Activated CD4-positive, alpha-beta T cell treated with anti-CD3 and anti-CD28 coated beads, Interleukin-2, amount 10 ng/mL, durations not matched to agents 7 days and 5 days (primary cell): ENCODE results near the gene RGS17. TPM values are rescaled to one million over a fixed set of nuclear protein-coding genes. Genes with fewer than 3 reads are reported as not detected.

Experiments
- CTCF ChIA-PET: fragments of 350-600 bp; sonication (Branson Sonifier 250); formaldehyde crosslinking; loops from one replicate; lab custom pipeline; 2021; ENCODE audit warnings: antibody characterized with exemption; lab: Charles Lee
- POLR2A ChIA-PET: fragments of 350-600 bp; sonication (Branson Sonifier 250); formaldehyde crosslinking; loops from one replicate; lab custom pipeline; 2021; ENCODE audit warnings: antibody characterized with exemption; lab: Charles Lee
- DNase-seq: peaks from one replicate; pipeline ENCODE4 v3.0.0-alpha.2; 2020
- H3K27ac Mint-ChIP-seq: one replicate; pipeline ENCODE4 v1.8.0; 2021; ENCODE audit warnings: mild to moderate bottlenecking, moderate library complexity, mixed read lengths
- H3K27me3 Mint-ChIP-seq: one replicate; pipeline ENCODE4 v1.8.0; 2021; ENCODE audit warnings: mixed read lengths
- H3K36me3 Mint-ChIP-seq: one replicate; pipeline ENCODE4 v1.8.0; 2021; ENCODE audit warnings: low read depth, mixed read lengths
- H3K4me1 Mint-ChIP-seq: one replicate; pipeline ENCODE4 v1.8.0; 2021; ENCODE audit warnings: mixed read lengths
- H3K4me3 Mint-ChIP-seq: one replicate; pipeline ENCODE4 v1.8.0; 2021; ENCODE audit warnings: mild to moderate bottlenecking, moderate library complexity, mixed read lengths
- H3K9me3 Mint-ChIP-seq: one replicate; pipeline ENCODE4 v1.8.0; 2021; ENCODE audit warnings: mixed read lengths
- total RNA-seq, 2 experiments: library from RNA; stranded (reverse); gene quantifications; one replicate each; pipeline ENCODE4 v1.2.3, GENCODE V29; 2021

The RGS17 gene
- total RNA-seq, 2 experiments from 2014 or later: not detected

DNA sequence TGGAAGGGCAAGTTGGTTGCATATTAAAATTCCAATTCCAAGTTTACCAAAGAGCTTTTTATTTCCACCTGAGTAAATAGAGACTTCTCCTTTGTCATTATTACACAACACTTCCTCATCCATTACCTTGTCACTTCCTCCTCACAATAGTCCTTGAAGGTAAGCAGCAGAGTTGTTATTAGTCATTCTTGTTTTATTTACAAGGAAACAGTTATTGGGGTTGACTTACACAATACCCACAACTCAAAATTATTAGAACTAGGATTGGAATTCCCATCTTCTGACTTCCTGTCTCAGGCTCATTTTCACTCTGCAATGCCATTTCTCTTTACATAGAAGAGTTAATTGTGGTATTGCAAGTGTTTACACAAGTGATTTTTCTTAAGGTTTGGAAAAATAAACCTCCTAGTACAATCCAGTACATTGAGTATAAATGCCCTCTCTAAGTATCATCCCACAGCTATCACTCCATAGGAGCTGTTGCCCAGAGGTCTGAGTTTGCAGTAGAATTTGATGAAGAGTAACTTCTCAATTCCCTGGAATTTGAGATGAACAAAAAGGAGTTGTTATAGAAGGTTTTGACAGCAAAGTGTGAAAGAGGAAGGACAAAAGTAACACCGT lies 99.6 kb downstream of the RGS17 start:
- Mint-ChIP-seq H3K27me3 (peaks cover 32% of the 10 kb centered on the region), H3K27ac (no peak overlapping the region), H3K36me3 (no peaks in the 10 kb centered on the region), H3K4me1 (no peaks in the 10 kb centered on the region), H3K9me3 (no peaks in the 10 kb centered on the region), H3K4me3 (no peak overlapping the region)
- ChIA-PET POLR2A (no interaction called here), CTCF (interaction anchor here (0.7 kb wide), 1 partner anchor 622 kb away, joined by 3 read pairs; no protein-coding TSS in a partner anchor)
- DNase-seq: no peak

DNA sequence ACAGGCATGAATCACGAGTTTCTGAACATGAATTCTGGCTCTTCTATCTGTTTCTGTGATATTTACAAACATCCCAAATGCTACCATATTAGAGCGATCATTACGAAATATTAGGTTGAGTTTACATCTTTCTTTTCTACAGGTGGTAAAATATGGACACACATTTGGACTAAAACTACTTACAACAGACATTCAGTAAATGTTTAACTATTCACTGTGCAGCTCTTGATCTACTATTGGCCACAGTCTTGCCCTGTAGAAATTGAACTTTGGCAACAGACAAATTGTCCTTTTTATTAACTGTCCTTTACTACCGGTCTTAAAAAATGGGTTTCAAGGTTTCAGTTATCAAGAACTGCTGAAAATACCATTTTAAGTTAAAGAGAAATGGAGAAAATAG lies 102.1 kb downstream of the RGS17 start:
- Mint-ChIP-seq H3K36me3 (no peaks in the 10 kb centered on the region), H3K4me1 (peaks cover 4% of the 10 kb centered on the region), H3K27me3 (peaks cover 42% of the 10 kb centered on the region), H3K4me3 (no peak overlapping the region), H3K27ac (no peak overlapping the region), H3K9me3 (no peaks in the 10 kb centered on the region)
- ChIA-PET POLR2A (no interaction called here), CTCF (no interaction called here)
- no peak for DNase-seq

- DNase-seq: no peak
- Mint-ChIP-seq H3K36me3 (no peaks in the 10 kb centered on the region), H3K4me1 (peaks cover 4% of the 10 kb centered on the region), H3K27me3 (peaks cover 46% of the 10 kb centered on the region), H3K4me3 (no peak overlapping the region), H3K9me3 (no peaks in the 10 kb centered on the region), H3K27ac (no peak overlapping the region)
- CTCF ChIA-PET: no interaction called here
- POLR2A ChIA-PET: no interaction called here
These were observed 102.8 kb downstream of the RGS17 start for GRCh38 chr6:153028286-153028685.

DNA sequence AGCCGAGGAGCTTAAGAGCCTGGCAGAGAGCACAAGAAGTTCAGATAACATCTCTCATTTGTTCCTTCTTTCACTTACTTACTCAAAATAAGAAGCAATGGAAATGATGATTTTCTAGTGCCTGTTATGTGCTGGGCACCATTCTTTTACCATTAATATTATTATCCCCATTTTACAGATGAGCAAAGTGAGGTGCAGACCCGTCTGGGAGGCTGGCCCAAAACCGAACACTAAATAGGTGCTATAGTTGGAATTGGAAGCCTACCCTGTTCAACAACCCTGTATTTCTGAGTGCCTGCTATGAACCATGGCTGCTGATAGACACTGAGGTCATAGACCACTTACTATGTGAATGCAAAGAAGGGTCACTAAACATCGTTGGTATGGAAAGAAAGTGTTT lies 103.6 kb downstream of the RGS17 start:
- no peaks in the 10 kb centered on the region for H3K36me3 Mint-ChIP-seq
- H3K4me3 Mint-ChIP-seq: no peak overlapping the region
- DNase-seq: no peak
- no peak overlapping the region for H3K27ac Mint-ChIP-seq
- H3K9me3 Mint-ChIP-seq: no peaks in the 10 kb centered on the region
- POLR2A ChIA-PET: no interaction called here
- H3K4me1 Mint-ChIP-seq: peaks cover 4% of the 10 kb centered on the region
- H3K27me3 Mint-ChIP-seq: peaks cover 50% of the 10 kb centered on the region
- CTCF ChIA-PET: interaction anchor here (1.0 kb wide), 1 partner anchor 73 kb away, joined by 3 read pairs; no protein-coding TSS in a partner anchor

DNA sequence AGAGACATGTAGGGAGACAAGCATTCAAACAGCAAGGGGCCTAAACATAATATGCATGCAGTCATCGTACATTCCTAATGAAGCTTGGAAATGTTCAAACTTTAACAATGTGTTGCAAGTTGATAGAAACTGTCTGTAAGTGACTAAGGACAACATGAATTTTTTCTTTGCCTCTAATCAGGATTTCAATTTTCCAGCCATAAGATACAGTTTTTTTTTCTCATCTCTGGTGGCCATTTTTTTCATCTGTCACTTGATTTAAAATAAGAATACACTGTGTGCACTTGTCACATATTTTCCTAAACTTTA lies 106.4 kb downstream of the RGS17 start:
- no peak for DNase-seq
- H3K27me3 Mint-ChIP-seq: peaks cover 35% of the 10 kb centered on the region

GRCh38 chr6:153023977-153024708 lies 106.9 kb downstream of the RGS17 start:
- Mint-ChIP-seq H3K9me3 (no peaks in the 10 kb centered on the region), H3K36me3 (no peaks in the 10 kb centered on the region), H3K4me1 (peaks cover 4% of the 10 kb centered on the region), H3K4me3 (no peak overlapping the region), H3K27ac (no peak overlapping the region), H3K27me3 (peaks cover 35% of the 10 kb centered on the region)
- POLR2A ChIA-PET: no interaction called here
- DNase-seq: peak; percentile 62
- CTCF ChIA-PET: interaction anchor here (1.2 kb wide), 1 partner anchor 45 kb away, joined by 3 read pairs; no protein-coding TSS in a partner anchor

More for the DNA sequence above, 106.4 kb downstream of the RGS17 start:
- no peak overlapping the region for H3K4me3 Mint-ChIP-seq
- H3K9me3 Mint-ChIP-seq: no peaks in the 10 kb centered on the region
- POLR2A ChIA-PET: no interaction called here
- H3K27ac Mint-ChIP-seq: no peak overlapping the region
- peaks cover 4% of the 10 kb centered on the region for H3K4me1 Mint-ChIP-seq
- H3K36me3 Mint-ChIP-seq: no peaks in the 10 kb centered on the region
- CTCF ChIA-PET: no interaction called here

DNA sequence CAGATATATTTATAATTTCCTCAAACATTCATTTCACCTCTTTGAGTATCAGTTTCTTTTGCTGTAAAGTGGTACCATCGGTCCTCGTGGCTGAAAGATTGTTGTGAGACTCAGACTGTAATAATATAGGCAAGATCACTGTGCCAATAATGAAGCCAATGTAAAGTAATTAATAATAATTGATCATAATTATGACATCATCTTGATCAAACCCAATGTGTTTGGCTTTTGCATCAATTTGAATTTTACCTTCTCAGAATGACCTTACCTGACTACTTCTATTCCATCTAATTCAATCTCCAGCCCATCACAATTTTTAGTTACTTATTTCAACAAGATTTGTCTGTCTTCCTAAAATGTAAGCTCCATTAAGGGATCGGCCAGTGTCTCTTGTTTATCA lies 112.7 kb downstream of the RGS17 start:
- peaks cover 28% of the 10 kb centered on the region for H3K27me3 Mint-ChIP-seq
- H3K4me1 Mint-ChIP-seq: no peaks in the 10 kb centered on the region
- H3K27ac Mint-ChIP-seq: no peak overlapping the region
- POLR2A ChIA-PET: no interaction called here
- no peak for DNase-seq
- no peak overlapping the region for H3K4me3 Mint-ChIP-seq
- no peaks in the 10 kb centered on the region for H3K36me3 Mint-ChIP-seq
- no peaks in the 10 kb centered on the region for H3K9me3 Mint-ChIP-seq
- CTCF ChIA-PET: interaction anchor here (1.5 kb wide), 1 partner anchor 10 kb away, joined by 3 read pairs; no protein-coding TSS in a partner anchor

- Mint-ChIP-seq H3K36me3 (no peaks in the 10 kb centered on the region), H3K27ac (no peak overlapping the region), H3K4me3 (no peak overlapping the region), H3K27me3 (peaks cover 31% of the 10 kb centered on the region), H3K4me1 (no peaks in the 10 kb centered on the region), H3K9me3 (no peaks in the 10 kb centered on the region)
- CTCF ChIA-PET: no interaction called here
- POLR2A ChIA-PET: no interaction called here
- DNase-seq: no peak
These were observed 114.2 kb downstream of the RGS17 start for GRCh38 chr6:153016846-153017245.

- H3K27me3 Mint-ChIP-seq: peaks cover 43% of the 10 kb centered on the region
- ChIA-PET CTCF (interaction anchor here (0.7 kb wide), 1 partner anchor 1203 kb away, joined by 4 read pairs; no protein-coding TSS in a partner anchor), POLR2A (no interaction called here)
These were observed 115.9 kb downstream of the RGS17 start for GRCh38 chr6:153015094-153015640.

DNA sequence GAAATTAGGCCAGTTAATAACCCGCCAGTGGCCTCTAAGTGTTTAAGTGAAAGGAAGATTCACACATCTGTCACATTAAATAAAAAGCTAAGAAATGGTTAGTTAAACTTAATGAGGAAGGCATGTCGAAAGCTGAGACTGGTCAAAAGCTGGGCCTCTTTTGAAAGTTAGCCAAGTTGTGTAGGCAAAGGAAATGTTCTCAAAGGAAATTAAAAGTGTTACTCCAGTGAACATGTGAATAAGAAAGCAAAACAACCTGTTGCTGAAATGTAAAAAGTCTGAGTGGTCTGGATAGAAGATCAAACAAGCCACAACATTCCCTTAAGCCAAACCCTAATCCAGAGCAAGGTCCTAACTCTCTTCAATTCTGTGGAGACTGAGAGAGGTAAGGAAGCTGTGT lies 117.6 kb downstream of the RGS17 start:
- H3K27ac Mint-ChIP-seq: no peak overlapping the region

More at GRCh38 chr6:153015094-153015640, 115.9 kb downstream of the RGS17 start:
- no peaks in the 10 kb centered on the region for H3K4me1 Mint-ChIP-seq
- no peaks in the 10 kb centered on the region for H3K36me3 Mint-ChIP-seq
- H3K9me3 Mint-ChIP-seq: no peaks in the 10 kb centered on the region
- H3K27ac Mint-ChIP-seq: no peak overlapping the region
- DNase-seq: no peak
- H3K4me3 Mint-ChIP-seq: no peak overlapping the region

DNA sequence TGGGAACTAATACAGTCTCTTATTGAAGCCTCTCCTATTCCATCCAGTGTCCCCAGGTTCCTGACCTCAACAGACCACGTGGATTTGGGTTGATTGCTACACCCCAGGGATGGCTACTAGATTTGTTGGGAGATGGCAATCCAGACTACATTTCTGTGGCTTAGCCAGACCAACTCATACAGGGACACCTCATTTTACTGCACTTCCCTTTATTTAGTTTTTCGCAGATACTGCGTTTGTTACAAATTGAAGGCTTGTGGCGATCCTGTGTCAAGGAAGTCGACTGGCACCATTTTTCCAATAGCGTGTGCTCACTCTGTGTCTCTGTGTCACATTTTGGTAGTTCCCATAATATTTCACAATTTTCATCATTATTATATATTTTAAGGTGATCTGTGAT lies 118.2 kb downstream of the RGS17 start:
- H3K4me3 Mint-ChIP-seq: no peak overlapping the region
- peaks cover 47% of the 10 kb centered on the region for H3K27me3 Mint-ChIP-seq
- ChIA-PET POLR2A (no interaction called here), CTCF (no interaction called here)
- no peaks in the 10 kb centered on the region for H3K36me3 Mint-ChIP-seq
- H3K4me1 Mint-ChIP-seq: no peaks in the 10 kb centered on the region
- no peak overlapping the region for H3K27ac Mint-ChIP-seq
- H3K9me3 Mint-ChIP-seq: no peaks in the 10 kb centered on the region
- DNase-seq: no peak

More for the DNA sequence above, 117.6 kb downstream of the RGS17 start:
- Mint-ChIP-seq H3K9me3 (no peaks in the 10 kb centered on the region), H3K4me3 (no peak overlapping the region), H3K4me1 (no peaks in the 10 kb centered on the region), H3K36me3 (no peaks in the 10 kb centered on the region), H3K27me3 (peaks cover 47% of the 10 kb centered on the region)
- no peak for DNase-seq
- POLR2A ChIA-PET: no interaction called here
- CTCF ChIA-PET: no interaction called here

DNA sequence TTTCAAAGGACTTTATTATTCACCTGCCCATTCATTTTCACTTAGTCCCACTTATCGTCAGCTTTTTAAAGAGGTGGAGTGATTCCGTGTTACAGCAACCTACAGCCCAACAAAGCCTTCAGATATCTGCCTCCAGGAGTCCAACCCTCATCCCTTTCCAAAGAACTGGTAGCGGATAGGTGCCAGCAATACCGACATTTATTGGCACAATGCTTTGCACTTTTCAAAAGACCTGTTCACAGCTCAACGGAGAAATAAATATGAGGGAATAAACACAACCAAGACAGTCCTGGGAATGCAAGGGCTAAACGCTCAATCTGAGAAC lies 127.8 kb downstream of the RGS17 start:
- H3K9me3 Mint-ChIP-seq: peaks cover 5% of the 10 kb centered on the region
- peaks cover 5% of the 10 kb centered on the region for H3K27me3 Mint-ChIP-seq
- peaks cover 27% of the 10 kb centered on the region for H3K36me3 Mint-ChIP-seq
- peak overlapping the region; percentile 96 for H3K4me3 Mint-ChIP-seq
- peak overlapping the region; percentile 94 for H3K27ac Mint-ChIP-seq
- no peak for DNase-seq
- POLR2A ChIA-PET: no interaction called here
- peaks cover 37% of the 10 kb centered on the region for H3K4me1 Mint-ChIP-seq
- CTCF ChIA-PET: no interaction called here

GRCh38 chr6:153002613-153003365 lies 128.3 kb downstream of the RGS17 start, which contains the start of gene MTRF1L:
Gene MTRF1L (minus strand): TSS chr6:153002709. CDS start chr6:153002685, 24 bp downstream.
- Mint-ChIP-seq H3K9me3 (peaks cover 5% of the 10 kb centered on the region), H3K36me3 (peaks cover 29% of the 10 kb centered on the region), H3K27me3 (peaks cover 3% of the 10 kb centered on the region), H3K27ac (peak within 1 kb of the TSS; percentile 95), H3K4me3 (peak within 1 kb of the TSS; percentile 96), H3K4me1 (peaks cover 37% of the 10 kb centered on the region)
- POLR2A ChIA-PET: no interaction called here
- CTCF ChIA-PET: no interaction called here
- DNase-seq: peak; percentile 91
